ENCODE measurements around the gene ZNF692.
A peak's percentile ranks its signal among the peaks of the same experiment; 100 is the strongest.

Gene ZNF692

GRCh38 chr1:248873993-248874533 is 15.2 kb upstream of the ZNF692 start:
- FAIRE-seq: peak; percentile 47

- FAIRE-seq: peak; percentile 85
These were observed 14.6 kb upstream of the ZNF692 start for GRCh38 chr1:248873409-248873992.

GRCh38 chr1:248872752-248873408 is 14.0 kb upstream of the ZNF692 start:
- no peak for FAIRE-seq

GRCh38 chr1:248871837-248872401 is 13.0 kb upstream of the ZNF692 start:
- no peak for FAIRE-seq

- FAIRE-seq: no peak
These were observed 4.4 kb upstream of the ZNF692 start for GRCh38 chr1:248862998-248863881.

- no peak for FAIRE-seq
These were observed 3.8 kb upstream of the ZNF692 start for GRCh38 chr1:248862695-248862997.

GRCh38 chr1:248861616-248862015 is 2.7 kb upstream of the ZNF692 start:
- no peak for FAIRE-seq

- no peak for FAIRE-seq
These were observed 1.1 kb upstream of the ZNF692 start for GRCh38 chr1:248860007-248860406.

GRCh38 chr1:248858096-248858890 is 592 bp downstream of the ZNF692 start:
- FAIRE-seq: no peak

GRCh38 chr1:248857749-248858095 is 1.2 kb downstream of the ZNF692 start:
- FAIRE-seq: no peak

- FAIRE-seq: no peak
These were observed 1.7 kb downstream of the ZNF692 start for GRCh38 chr1:248857201-248857600.

GRCh38 chr1:248856176-248856575 is 2.7 kb downstream of the ZNF692 start:
- no peak for FAIRE-seq

GRCh38 chr1:248855580-248855979 is 3.3 kb downstream of the ZNF692 start:
- FAIRE-seq: no peak

GRCh38 chr1:248853663-248854375 is 5.1 kb downstream of the ZNF692 start:
- FAIRE-seq: no peak

GRCh38 chr1:248852481-248853405 is 6.1 kb downstream of the ZNF692 start:
- no peak for FAIRE-seq

GRCh38 chr1:248851390-248851789 is 7.5 kb downstream of the ZNF692 start:
- FAIRE-seq: no peak

GRCh38 chr1:248850536-248851251 is 8.2 kb downstream of the ZNF692 start:
- FAIRE-seq: no peak

GRCh38 chr1:248850124-248850523 is 8.8 kb downstream of the ZNF692 start:
- no peak for FAIRE-seq

- no peak for FAIRE-seq
These were observed 9.2 kb downstream of the ZNF692 start for GRCh38 chr1:248849637-248850036.

GRCh38 chr1:248849152-248849551 is 9.7 kb downstream of the ZNF692 start:
- FAIRE-seq: no peak
